Spleen (tissue), 7 donors: ENCODE measurements around the gene WFDC13.

Experiments used
- POLR2A ChIP-seq, 3 donors: fragments of 450-650 bp; IDR thresholded peaks; one replicate each; pipeline ENCODE4 v1.5.1; 2017; ENCODE audit warnings: antibody characterized with exemption in 3 of 3, mild to moderate bottlenecking in 1 of 3
- POLR2AphosphoS5 ChIP-seq, 3 donors: sonication (generic); formaldehyde crosslinking; IDR thresholded peaks; one replicate each; pipeline ENCODE4 v1.5.1; 2017; ENCODE audit warnings: antibody characterized with exemption in 3 of 3
- TF ChIP-seq, protein P1 (sequence below), 11 experiments: fragments of 200-600 bp in 7 of 11; fragments of 450-650 bp in 4 of 11; sonication (generic) in 4 of 11; IDR thresholded peaks in 8 of 11; conservative IDR thresholded peaks in 3 of 11; 1 replicate in 7 of 11; 2 replicates in 4 of 11; pipeline versions ENCODE4 v1.4.0 to v1.8.0; 2016 to 2021; ENCODE audit warnings: antibody characterized with exemption in 11 of 11, inconsistent platforms in 4 of 11, mild to moderate bottlenecking in 1 of 11
- donor health status: DM: no; HTN: no; CAD: no; lungs with moderate emphysema.
- donor health status: DM: no; HTN: no; CAD: no.
- donor health status: DM: no; HTN: no; CAD: no.

GRCh38 chr20:45735552-45735951, 33.7 kb downstream of the WFDC13 start:
- TF ChIP-seq, protein P1, sequence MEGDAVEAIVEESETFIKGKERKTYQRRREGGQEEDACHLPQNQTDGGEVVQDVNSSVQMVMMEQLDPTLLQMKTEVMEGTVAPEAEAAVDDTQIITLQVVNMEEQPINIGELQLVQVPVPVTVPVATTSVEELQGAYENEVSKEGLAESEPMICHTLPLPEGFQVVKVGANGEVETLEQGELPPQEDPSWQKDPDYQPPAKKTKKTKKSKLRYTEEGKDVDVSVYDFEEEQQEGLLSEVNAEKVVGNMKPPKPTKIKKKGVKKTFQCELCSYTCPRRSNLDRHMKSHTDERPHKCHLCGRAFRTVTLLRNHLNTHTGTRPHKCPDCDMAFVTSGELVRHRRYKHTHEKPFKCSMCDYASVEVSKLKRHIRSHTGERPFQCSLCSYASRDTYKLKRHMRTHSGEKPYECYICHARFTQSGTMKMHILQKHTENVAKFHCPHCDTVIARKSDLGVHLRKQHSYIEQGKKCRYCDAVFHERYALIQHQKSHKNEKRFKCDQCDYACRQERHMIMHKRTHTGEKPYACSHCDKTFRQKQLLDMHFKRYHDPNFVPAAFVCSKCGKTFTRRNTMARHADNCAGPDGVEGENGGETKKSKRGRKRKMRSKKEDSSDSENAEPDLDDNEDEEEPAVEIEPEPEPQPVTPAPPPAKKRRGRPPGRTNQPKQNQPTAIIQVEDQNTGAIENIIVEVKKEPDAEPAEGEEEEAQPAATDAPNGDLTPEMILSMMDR (IDR thresholded peaks at IDR 0.05 in 8 of 11, conservative IDR thresholded peaks at IDR 0.05 in 3 of 11) = no peak
- no peak for TF ChIP-seq POLR2A (IDR thresholded peaks at IDR 0.05)
- no peak for TF ChIP-seq POLR2AphosphoS5 (IDR thresholded peaks at IDR 0.05)
